ENCODE results near the gene TPD52L2. TPM values are rescaled to one million over a fixed set of nuclear protein-coding genes. Genes with fewer than 3 reads are reported as not detected.
A peak's percentile ranks its signal among the peaks of the same experiment; 100 is the strongest.

TPD52L2 gene
- total RNA-seq, 1 donor from 2014 or later = 88.1 TPM

GRCh38 chr20:63858393-63859165 lies 6.5 kb upstream of the TPD52L2 start:
- TF ChIP-seq CTCF (IDR thresholded peaks at IDR 0.05; ENCODE audit: unreplicated experiment) = peak; percentile 19

GRCh38 chr20:63859166-63859699 lies 5.8 kb upstream of the TPD52L2 start:
- no peak overlapping the region for H3K4me3 Mint-ChIP-seq (ENCODE audit: low read depth)
- H3K4me1 Mint-ChIP-seq (ENCODE audit: low read depth) = peaks cover 15% of the 10 kb centered on the region

More at GRCh38 chr20:63858393-63859165, 6.5 kb upstream of the TPD52L2 start:
- Mint-ChIP-seq H3K4me3 (ENCODE audit: low read depth) (no peak overlapping the region), H3K4me1 (ENCODE audit: low read depth) (peaks cover 10% of the 10 kb centered on the region), H3K36me3 (ENCODE audit: insufficient read depth) (peaks cover 2% of the 10 kb centered on the region), H3K9me3 (ENCODE audit: low read depth) (no peaks in the 10 kb centered on the region), H3K27me3 (peaks cover 4% of the 10 kb centered on the region), H3K27ac (peak overlapping the region; percentile 79)
- no peak for DNase-seq (ENCODE audit: low spot score, unreplicated experiment)

GRCh38 chr20:63860325-63861051 lies 4.6 kb upstream of the TPD52L2 start:
- Mint-ChIP-seq H3K4me1 (ENCODE audit: low read depth) (peaks cover 16% of the 10 kb centered on the region), H3K27me3 (peaks cover 4% of the 10 kb centered on the region), H3K4me3 (ENCODE audit: low read depth) (no peak overlapping the region), H3K9me3 (ENCODE audit: low read depth) (no peaks in the 10 kb centered on the region), H3K36me3 (ENCODE audit: insufficient read depth) (peaks cover 2% of the 10 kb centered on the region), H3K27ac (no peak overlapping the region)
- DNase-seq (ENCODE audit: low spot score, unreplicated experiment) = no peak
- no peak for TF ChIP-seq CTCF (IDR thresholded peaks at IDR 0.05; ENCODE audit: unreplicated experiment)

More at GRCh38 chr20:63859166-63859699, 5.8 kb upstream of the TPD52L2 start:
- no peak for DNase-seq (ENCODE audit: low spot score, unreplicated experiment)
- no peak for TF ChIP-seq CTCF (IDR thresholded peaks at IDR 0.05; ENCODE audit: unreplicated experiment)
- Mint-ChIP-seq H3K36me3 (ENCODE audit: insufficient read depth) (peaks cover 2% of the 10 kb centered on the region), H3K9me3 (ENCODE audit: low read depth) (no peaks in the 10 kb centered on the region), H3K27me3 (peaks cover 4% of the 10 kb centered on the region), H3K27ac (no peak overlapping the region)

GRCh38 chr20:63861365-63861934 lies 3.6 kb upstream of the TPD52L2 start, which contains the start of gene ABHD16B:
ABHD16B (plus strand) TSS chr20:63861498; CDS start chr20:63861541, 43 bp downstream.
- no peak within 1 kb of the TSS for H3K4me3 Mint-ChIP-seq (ENCODE audit: low read depth)
- H3K36me3 Mint-ChIP-seq (ENCODE audit: insufficient read depth) = peaks cover 2% of the 10 kb centered on the region
- H3K27ac Mint-ChIP-seq = no peak within 1 kb of the TSS
- TF ChIP-seq CTCF (IDR thresholded peaks at IDR 0.05; ENCODE audit: unreplicated experiment) = no peak
- H3K27me3 Mint-ChIP-seq = peaks cover 4% of the 10 kb centered on the region
- DNase-seq (ENCODE audit: low spot score, unreplicated experiment) = no peak
- peaks cover 23% of the 10 kb centered on the region for H3K4me1 Mint-ChIP-seq (ENCODE audit: low read depth)
- H3K9me3 Mint-ChIP-seq (ENCODE audit: low read depth) = no peaks in the 10 kb centered on the region
